Heart left ventricle (tissue), 16 donors: ENCODE data around the gene KHDRBS1. TPM values are rescaled to one million over a fixed set of nuclear protein-coding genes. Genes with fewer than 3 reads are reported as not detected.
A peak's percentile ranks its signal among the peaks of the same experiment; 100 is the strongest.
"Not testable (repeated sequence)": the region's sequence is repeated elsewhere in the genome, so short reads cannot be mapped to it uniquely, and the experiment has no call there.

Source experiments
- ATAC-seq, 4 donors: fragments of 200-7000 bp; cut with Tn5 transposase; one replicate each; pipeline ENCODE4 v1.9.1; 2020 to 2022; ENCODE audit warnings: moderate library complexity in 4 of 4, mild to moderate bottlenecking in 3 of 4, moderate number of reproducible peaks in 1 of 4
- DNase-seq, 5 donors: peaks; one replicate each; pipeline ENCODE4 v3.0.0-alpha.2; 2020
- H3K27ac ChIP-seq, 12 donors: fragments of 200-600 bp; sonication (generic) in 4 of 12; one replicate each; pipeline versions ENCODE4 v1.5.0 to v1.8.0; 2016 to 2022; ENCODE audit warnings: mild to moderate bottlenecking in 2 of 12
- H3K27me3 ChIP-seq, 9 donors: fragments of 200-600 bp; sonication (generic) in 2 of 9; one replicate each; pipeline versions ENCODE4 v1.5.1 to v1.8.0; 2016 to 2022; ENCODE audit warnings: mild to moderate bottlenecking in 3 of 9
- H3K36me3 ChIP-seq, 9 donors: fragments of 200-600 bp; sonication (generic) in 2 of 9; one replicate each; pipeline versions ENCODE4 v1.5.0 to v1.8.0; 2018 to 2022; ENCODE audit warnings: mild to moderate bottlenecking in 2 of 9
- H3K4me1 ChIP-seq, 12 donors: fragments of 200-600 bp; sonication (generic) in 4 of 12; one replicate each; pipeline versions ENCODE4 v1.5.0 to v1.8.0; 2016 to 2022; ENCODE audit warnings: mild to moderate bottlenecking in 3 of 12
- H3K4me3 ChIP-seq, 12 donors: fragments of 200-600 bp; sonication (generic) in 4 of 12; one replicate each; pipeline versions ENCODE4 v1.5.0 to v1.8.0; 2017 to 2022; ENCODE audit warnings: mild to moderate bottlenecking in 9 of 12, moderate library complexity in 4 of 12
- H3K9me3 ChIP-seq, 12 donors: fragments of 200-600 bp; sonication (generic) in 4 of 12; one replicate each; pipeline versions ENCODE4 v1.5.0 to v1.8.0; 2016 to 2022; ENCODE audit warnings: mild to moderate bottlenecking in 1 of 12
- CTCF ChIP-seq, 12 donors: fragments of 200-600 bp; sonication (generic) in 4 of 12; IDR thresholded peaks; one replicate each; pipeline versions ENCODE4 v1.5.0 to v1.8.0; 2018 to 2022; ENCODE audit warnings: antibody characterized with exemption in 12 of 12, mild to moderate bottlenecking in 5 of 12
- POLR2A ChIP-seq, 2 donors: fragments of 450-650 bp; IDR thresholded peaks; one replicate each; pipeline ENCODE4 v1.6.1; 2017; ENCODE audit warnings: antibody characterized with exemption in 2 of 2, mild to moderate bottlenecking in 2 of 2, moderate library complexity in 2 of 2
- WGBS, 4 donors: extraction: QIAGEN DNeasy Blood & Tissue Kit in 2 of 4; methylation state at CpG; one replicate each; pipeline versions ENCODE4 v1.1.5 to v1.1.7; 2013 to 2018; 5-methylcytosine and 5-hydroxymethylcytosine counted together
- intact Hi-C, 10 donors: fragments of 100-400 bp; cut with DNase I; formaldehyde crosslinking; loops; one replicate each; pipeline versions ENCODE4 v1.11.1 to v1.14.2; 2022
- polyA plus RNA-seq, 2 donors: library from polyadenylated mRNA; stranded (reverse); fragments of 200-250 nt; gene quantifications; one replicate each; pipeline ENCODE4 v1.2.3, GENCODE V29; 2013
- total RNA-seq, 9 donors: library from RNA; depleted of rRNA in 2 of 9; stranded (reverse); fragments of >200 nt in 2 of 9; fragmentation: NEBNext Ultra II Directional in 3 of 9; extraction: Animal tissue kit (Norgen Biotek cat#: 25700) in 3 of 9; gene quantifications; one replicate each; pipeline versions ENCODE4 v1.1.0 to v1.2.4, GENCODE V29; 2016 to 2023
- donor health status: ischemic (EF 13 %, LVEDD 7.1; RV severe dilation, severe dysfunction).
- donor health status: healthy with polysubstance abuse.
- donor health status: DM: no; HTN: yes; CAD: no.
- donor health status: DM: no; HTN: no; CAD: no.
- donor health status: ischemic (EF 25% LVEDD 6.9; RV normal size, moderate dysfunction).
- donor health status: ischemic (EF 25% LVEDD 5.7; RV mildly dilated, moderate dysfunction).
- donor health status: healthy.
- donor health status: DM: yes; HTN: yes; CAD: no.
- donor health status: ischemic (EF 35%, LVEDD 5.7; RV mildly dilated, moderate dysfunction).
- donor health status: nonischemic (EF 11% LVEDD 7.7; RV severe dilation, severe dysfunction).
- donor health status: DM: yes; HTN: yes; CAD: no.
- donor health status: PGD.
- donor health status: ischemic (EF 29% LVEDD 5.4; RV normal size, mild dysfunction).
- donor health status: nonischemic (EF 23%, LVEDD 6.1; RV moderate dilation, normal function).

The KHDRBS1 gene
- total and polyA plus RNA-seq, 11 donors = 33.0 to 79.3 (median 61.7) TPM

GRCh38 chr1:32062867-32063230 lies 49.2 kb downstream of the KHDRBS1 start:
- peaks cover 0 to 50% (median 32%) of the 10 kb centered on the region in 9 donors for H3K36me3 ChIP-seq
- peaks cover 0 to 28% (median 23%) of the 10 kb centered on the region in 12 donors for H3K4me1 ChIP-seq
- H3K27me3 ChIP-seq = no peaks in the 10 kb centered on the region
- TF ChIP-seq CTCF (IDR thresholded peaks at IDR 0.05) (no peak), POLR2A (IDR thresholded peaks at IDR 0.05) (no peak)
- ATAC-seq (no peak), DNase-seq (no peak)
- peak overlapping the region in 9 of 12 donors; percentile 3 to 54 (median 42) for H3K27ac ChIP-seq
- H3K9me3 ChIP-seq = no peaks in the 10 kb centered on the region
- intact Hi-C loops = loop anchor here in 5 of 10 donors (5.0 to 10.0 kb wide), 5 partner anchors 58 to 398 kb away; partner anchors contain the start of gene SPOCD1 (in 1 of the 5)
- H3K4me3 ChIP-seq = no peak overlapping the region
- 68 to 84% (median 76%) methylated on average over 4 of the region's 4 CpGs for WGBS, 4 donors

- no peaks in the 10 kb centered on the region for H3K9me3 ChIP-seq
- DNase-seq (no peak), ATAC-seq (peak; percentile 22 to 67 (median 40))
- peak overlapping the region in 7 of 12 donors; percentile 3 to 54 (median 44) for H3K27ac ChIP-seq
- peaks cover 0 to 46% (median 28%) of the 10 kb centered on the region in 9 donors for H3K36me3 ChIP-seq
- 0 to 37% (median 25%) methylated on average over 1 of the region's 1 CpG for WGBS, 4 donors
- TF ChIP-seq POLR2A (IDR thresholded peaks at IDR 0.05) (no peak), CTCF (IDR thresholded peaks at IDR 0.05) (peak; percentile 37 to 69 (median 58))
- no peaks in the 10 kb centered on the region for H3K27me3 ChIP-seq
- H3K4me1 ChIP-seq = peaks cover 0 to 28% (median 23%) of the 10 kb centered on the region in 12 donors
- no peak overlapping the region for H3K4me3 ChIP-seq
- intact Hi-C loops = loop anchor here in 5 of 10 donors (5.0 to 10.0 kb wide), 5 partner anchors 58 to 398 kb away; partner anchors contain the start of gene SPOCD1 (in 1 of the 5)
These were observed 49.6 kb downstream of the KHDRBS1 start for GRCh38 chr1:32063261-32063681.

GRCh38 chr1:32065613-32066488 lies 52.2 kb downstream of the KHDRBS1 start:
- H3K27me3 ChIP-seq, ATAC-seq, DNase-seq, H3K9me3 ChIP-seq, H3K4me3 ChIP-seq: not testable (repeated sequence)
- Histone ChIP-seq H3K27ac (peak overlapping the region in 8 of 12 donors; percentile 8 to 73 (median 31)), H3K4me1 (peaks cover 0 to 40% (median 23%) of the 10 kb centered on the region in 12 donors), H3K36me3 (peaks cover 0 to 20% (median 7%) of the 10 kb centered on the region in 9 donors)
- intact Hi-C loops = loop anchor here in 4 of 10 donors (10.0 kb wide), 4 partner anchors 61 to 401 kb away; partner anchors contain the start of gene SPOCD1 (in 1 of the 4)
- WGBS, 4 donors = 71 to 77% (median 74%) methylated on average over 21 of the region's 21 CpGs

- no peak overlapping the region for H3K4me3 ChIP-seq
- intact Hi-C loops = loop anchor here in 4 of 10 donors (10.0 kb wide), 4 partner anchors 62 to 402 kb away; partner anchors contain the start of gene SPOCD1 (in 1 of the 4)
- no peak for TF ChIP-seq POLR2A (IDR thresholded peaks at IDR 0.05)
- TF ChIP-seq CTCF (IDR thresholded peaks at IDR 0.05) = no peak
- 16 to 27% (median 17%) methylated on average over 4 of the region's 4 CpGs for WGBS, 4 donors
- peak overlapping the region in 9 of 12 donors; percentile 8 to 73 (median 35) for H3K27ac ChIP-seq
- no peaks in the 10 kb centered on the region for H3K27me3 ChIP-seq
- peaks cover 0 to 14% (median under 1%) of the 10 kb centered on the region in 9 donors for H3K36me3 ChIP-seq
- peaks cover 0 to 44% (median 24%) of the 10 kb centered on the region in 12 donors for H3K4me1 ChIP-seq
- H3K9me3 ChIP-seq = no peaks in the 10 kb centered on the region
- peak in 4 of 5 donors; percentile 59 to 71 (median 69) for DNase-seq
- peak; percentile 34 to 72 (median 56) for ATAC-seq
These were observed 52.8 kb downstream of the KHDRBS1 start for GRCh38 chr1:32066489-32066873.
